ENCODE results near the gene HNRNPA1L2. TPM values are rescaled to one million over a fixed set of nuclear protein-coding genes. Genes with fewer than 3 reads are reported as not detected.

The HNRNPA1L2 gene
- total RNA-seq, 1 experiment from 2014 or later, result 10.6 TPM

- H3T11ph ChIP-seq (ENCODE audit: low read length), result no peak overlapping the region
- no peak overlapping the region for H4K91ac ChIP-seq (ENCODE audit: insufficient read length, low read depth, low read length)
- H3K9ac ChIP-seq (ENCODE audit: extremely low read depth, insufficient read length, low read length), result no peak overlapping the region
- no peak overlapping the region for H3K18ac ChIP-seq (ENCODE audit: insufficient read length, low read depth, low read length)
- H3K79me1 ChIP-seq (ENCODE audit: insufficient read depth, low read depth, low read length, poor library complexity, severe bottlenecking), result no peaks in the 10 kb centered on the region
- H3K23ac ChIP-seq (ENCODE audit: insufficient read length, low read depth, low read length), result no peak overlapping the region
- Mint-ChIP-seq H3K4me1 (peaks cover 9 to 10% of the 10 kb centered on the region in 2 experiments; a peak in 3 of 4 replicates), H3K4me3 (0 out of 5 replicates have a peak overlapping the region, but pooled peaks of 1 of the 2 experiments have one; percentile 18), H3K9me3 (no peaks in the 10 kb centered on the region), H3K27ac (no peak overlapping the region), H3K27me3 (ENCODE audit: low read depth) (peaks cover 3% of the 10 kb centered on the region; the same call in 1 of the 2 replicates), H3K36me3 (ENCODE audit: insufficient read depth in 1 of 3, low read depth in 3 of 3) (no peaks in the 10 kb centered on the region)
- no CpG with 5 or more reads among the region's 4 CpGs for WGBS (ENCODE audit: extremely low coverage, insufficient read length, low lambda C conversion rate)
- H4K8ac ChIP-seq (replicated peaks; ENCODE audit: insufficient read length, low read depth, low read length), result no peak overlapping the region
- no peak overlapping the region for H3K14ac ChIP-seq (ENCODE audit: insufficient read depth, low read length)
- no peak overlapping the region for H4K5ac ChIP-seq (ENCODE audit: insufficient read length, low read depth, low read length)
- no peaks in the 10 kb centered on the region for H3K9me3 ChIP-seq (ENCODE audit: control insufficient read depth, low read depth, low read length)
- no peak for TF ChIP-seq CTCF (conservative IDR thresholded peaks at IDR 0.05)
- no peak overlapping the region for H3K4me2 ChIP-seq (ENCODE audit: insufficient read depth, insufficient read length, low read length)
- peaks cover 6% of the 10 kb centered on the region for H3K23me2 ChIP-seq (ENCODE audit: insufficient read length, low read depth, low read length, poor library complexity, severe bottlenecking)
- H2BK12ac ChIP-seq (ENCODE audit: insufficient read length, low read depth, low read length), result no peak overlapping the region
- no peaks in the 10 kb centered on the region for H4K20me1 ChIP-seq (ENCODE audit: control insufficient read depth, insufficient read depth, insufficient read length)
- H3K27ac ChIP-seq (ENCODE audit: insufficient read length, low read depth, low read length), result no peak overlapping the region
- H3K4ac ChIP-seq (ENCODE audit: low read depth, low read length), result no peak overlapping the region
- no peaks in the 10 kb centered on the region for H3K4me1 ChIP-seq (ENCODE audit: insufficient read depth, low read length)
- H3K79me2 ChIP-seq (ENCODE audit: insufficient read depth, low read length), result no peaks in the 10 kb centered on the region
- no peak overlapping the region for H2AK5ac ChIP-seq (ENCODE audit: insufficient read length, low read length)
- no peak for DNase-seq
- H2BK120ac ChIP-seq (ENCODE audit: low read depth, low read length, poor library complexity, severe bottlenecking), result no peak overlapping the region
- H3K56ac ChIP-seq (ENCODE audit: insufficient read length, low read depth, low read length), result no peak overlapping the region
- no peak overlapping the region for H2BK15ac ChIP-seq (ENCODE audit: low read depth, low read length)
- no peak overlapping the region for H2AFZ ChIP-seq (ENCODE audit: low read length)
- H3K27me3 ChIP-seq (ENCODE audit: insufficient read depth, low read length), result no peaks in the 10 kb centered on the region
- H2BK5ac ChIP-seq (ENCODE audit: insufficient read length, low read length), result no peak overlapping the region
- no peak overlapping the region for H2BK20ac ChIP-seq (ENCODE audit: low read depth, low read length, poor library complexity, severe bottlenecking)
These were observed 27.0 kb upstream of the HNRNPA1L2 start for GRCh38 chr13:52615134-52615801.
